HepG2 (cell line): ENCODE data around the gene SPECC1L. TPM values are rescaled to one million over a fixed set of nuclear protein-coding genes. Genes with fewer than 3 reads are reported as not detected.

Source experiments
- ARHGAP35 ChIP-seq: sonication (generic); formaldehyde crosslinking; IDR thresholded peaks from 2 replicates; pipeline ENCODE4 v1.9.0; 2022; ENCODE audit warnings: mild to moderate bottlenecking, inconsistent platforms, moderate library complexity, missing genetic modification reagents, borderline replicate concordance
- BRF2 ChIP-seq: sonication (generic); formaldehyde crosslinking; IDR thresholded peaks from 2 replicates; pipeline ENCODE4 v1.8.1; 2022; ENCODE audit warnings: mild to moderate bottlenecking, missing genetic modification reagents
- CHD4 ChIP-seq: fragments of 200-600 bp; sonication (generic); IDR thresholded peaks from 2 replicates; pipeline ENCODE4 v1.7.0; 2017; ENCODE audit warnings: mild to moderate bottlenecking, low read length, borderline replicate concordance
- CSRNP2 ChIP-seq: sonication (generic); formaldehyde crosslinking; conservative IDR thresholded peaks from 2 replicates; pipeline ENCODE4 v1.8.0; 2022; ENCODE audit warnings: low read depth, missing genetic modification reagents
- DR1 ChIP-seq: sonication (generic); formaldehyde crosslinking; IDR thresholded peaks from 2 replicates; pipeline ENCODE4 v1.8.0; 2021; ENCODE audit warnings: mild to moderate bottlenecking, missing genetic modification reagents, inconsistent platforms
- GPN1 ChIP-seq: sonication (generic); formaldehyde crosslinking; IDR thresholded peaks from 2 replicates; pipeline ENCODE4 v1.5.1; 2020; ENCODE audit warnings: missing genetic modification reagents, borderline replicate concordance
- HDAC1 ChIP-seq: sonication (generic); formaldehyde crosslinking; IDR thresholded peaks from 2 replicates; pipeline ENCODE4 v1.5.1; 2020; ENCODE audit warnings: mild to moderate bottlenecking, missing genetic modification reagents
- NFE2L1 ChIP-seq: sonication (generic); formaldehyde crosslinking; IDR thresholded peaks from 2 replicates; pipeline ENCODE4 v1.4.0; 2020; ENCODE audit warnings: missing genetic modification reagents, mild to moderate bottlenecking, borderline replicate concordance
- PAX8 ChIP-seq: sonication (generic); formaldehyde crosslinking; IDR thresholded peaks from 2 replicates; pipeline ENCODE4 v1.8.0; 2022; ENCODE audit warnings: mild to moderate bottlenecking, missing genetic modification reagents, borderline replicate concordance
- SMYD3 ChIP-seq: sonication (generic); formaldehyde crosslinking; IDR thresholded peaks from 2 replicates; pipeline ENCODE4 v1.8.1; 2023; ENCODE audit warnings: mild to moderate bottlenecking, missing genetic modification reagents
- TFAP4 ChIP-seq: sonication (generic); IDR thresholded peaks from 2 replicates; pipeline ENCODE4 v1.6.1; 2016; ENCODE audit warnings: low read depth, borderline replicate concordance
- XBP1 ChIP-seq: sonication (generic); formaldehyde crosslinking; IDR thresholded peaks from 2 replicates; pipeline ENCODE4 v1.5.0; 2020; ENCODE audit warnings: missing genetic modification reagents
- XRCC5 ChIP-seq: fragments of 200-400 bp; formaldehyde crosslinking; optimal IDR thresholded peaks from 2 replicates; pipeline ENCODE3; 2017; ENCODE audit warnings: mild to moderate bottlenecking, low read length
- ZNF12 ChIP-seq: sonication (generic); formaldehyde crosslinking; IDR thresholded peaks from 2 replicates; pipeline ENCODE4 v1.5.0; 2020; ENCODE audit warnings: missing genetic modification reagents
- ZNF3 ChIP-seq: IDR thresholded peaks from 2 replicates; pipeline ENCODE4 v1.7.0; 2017; ENCODE audit warnings: inconsistent platforms
- ZNF33B ChIP-seq: sonication (generic); formaldehyde crosslinking; IDR thresholded peaks from 2 replicates; pipeline ENCODE4 v1.5.1; 2020; ENCODE audit warnings: mild to moderate bottlenecking, missing genetic modification reagents
- ZNF382 ChIP-seq: sonication (generic); formaldehyde crosslinking; IDR thresholded peaks from 2 replicates; pipeline ENCODE4 v1.5.0; 2020; ENCODE audit warnings: missing genetic modification reagents, mild to moderate bottlenecking, borderline replicate concordance
- ZNF558 ChIP-seq: sonication (generic); formaldehyde crosslinking; IDR thresholded peaks from 2 replicates; pipeline ENCODE4 v1.9.0; 2022; ENCODE audit warnings: mild to moderate bottlenecking, missing genetic modification reagents, borderline replicate concordance
- ZNF878 ChIP-seq: sonication (generic); formaldehyde crosslinking; IDR thresholded peaks from 2 replicates; pipeline ENCODE4 v1.8.1; 2023; ENCODE audit warnings: mild to moderate bottlenecking, missing genetic modification reagents, moderate library complexity
- ZNF883 ChIP-seq: sonication (generic); formaldehyde crosslinking; IDR thresholded peaks from 2 replicates; pipeline ENCODE4 v1.5.1; 2020; ENCODE audit warnings: mild to moderate bottlenecking, missing genetic modification reagents; ENCODE audit errors: not compliant biosample characterization
- polyA plus RNA-seq, 8 experiments: library from polyadenylated mRNA; depleted of rRNA in 3 of 8; stranded (reverse) in 7 of 8; unstranded in 1 of 8; fragments of >200 nt; fragmentation: Illumina TruSeq in 4 of 8; extraction: Trizol in 4 of 8; gene quantifications; 2 replicates each; pipeline versions ENCODE4 v1.2.1 to v1.2.3, GENCODE V29; 2011 to 2016; ENCODE audit warnings: low read depth in 4 of 8, missing spikeins in 1 of 8, mixed read lengths in 1 of 8; ENCODE audit not compliant: insufficient read depth in 1 of 8
- total RNA-seq, 5 experiments: library from RNA; depleted of rRNA; stranded (reverse); fragments of >200 nt; fragmentation: Illumina TruSeq; extraction: Trizol; gene quantifications; 2 replicates each; pipeline ENCODE4 v1.2.3, GENCODE V29; 2016; ENCODE audit warnings: low read depth in 1 of 5
- TF ChIP-seq, protein P1 (sequence below), 2 experiments: sonication (generic) in 1 of 2; formaldehyde crosslinking in 1 of 2; IDR thresholded peaks; 2 replicates each; pipeline versions ENCODE4 v1.4.0 to v1.6.1; 2016 to 2020; ENCODE audit warnings: borderline replicate concordance in 1 of 2, low read depth in 1 of 2, mild to moderate bottlenecking in 1 of 2, missing genetic modification reagents in 1 of 2

SPECC1L gene
- total and polyA plus RNA-seq, 2 of the 13 experiments (the other 11 are each of a cell fraction or from before 2014, with no cell fraction given), result 14.1 to 30.3 TPM

DNA sequence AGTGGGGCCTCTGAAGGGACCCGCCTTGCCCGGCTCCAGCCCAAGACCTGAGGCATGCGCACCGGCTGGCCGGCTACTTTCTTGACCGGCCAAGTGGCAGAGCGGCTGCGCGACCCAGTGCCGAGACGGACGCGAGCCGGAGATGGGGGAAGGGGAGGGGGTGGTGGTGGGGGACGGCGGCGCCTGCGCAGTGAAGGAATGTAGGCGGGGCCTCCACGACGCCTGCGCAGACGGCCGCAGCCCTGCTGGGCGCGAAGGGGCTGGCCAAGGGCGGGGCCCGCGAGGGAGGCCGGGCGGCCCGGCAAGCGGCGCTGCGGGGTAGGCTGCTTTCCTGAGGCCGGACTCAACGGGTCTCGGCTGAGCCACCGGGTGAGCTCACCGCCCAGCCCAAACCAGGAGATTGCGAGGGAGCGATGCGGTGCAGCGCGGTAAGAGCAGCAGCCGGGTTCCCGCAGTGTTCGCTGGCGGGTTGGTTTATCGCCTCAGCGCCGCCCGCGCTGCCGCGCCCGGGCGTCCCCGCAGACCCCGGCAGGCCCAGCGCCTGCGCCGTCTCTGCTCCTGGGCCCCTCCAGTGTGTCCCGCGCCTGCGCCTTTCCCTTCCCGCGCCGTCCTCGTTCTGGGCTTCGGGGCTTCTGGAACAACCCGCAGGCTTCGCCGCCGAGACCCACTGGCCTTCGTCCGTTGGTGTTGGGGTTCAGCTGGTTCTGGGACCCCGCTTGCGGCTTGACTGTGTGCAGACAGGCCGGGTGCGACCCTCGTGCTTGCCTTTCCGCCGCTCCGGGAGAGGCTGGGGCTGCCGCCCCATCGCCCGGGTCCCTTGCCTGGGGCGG lies at the start of gene SPECC1L (continued):
- TF ChIP-seq DR1 (CRISPR knock-in tag) (no peak; the same call in 1 of the 2 replicates), ZNF382 (no peak), ARHGAP35 (peak; percentile 90), NFE2L1 (CRISPR knock-in tag) (peak; percentile 86; the same call in 1 of the 2 replicates), CSRNP2 (CRISPR knock-in tag) (no peak), XRCC5 (no peak), ZNF33B (CRISPR knock-in tag) (0 out of 2 replicates have a peak, but pooled peaks have one; percentile 30), ZNF3 (no peak), SMYD3 (0 out of 2 replicates have a peak, but pooled peaks have one; percentile 25), ZNF558 (CRISPR knock-in tag) (no peak; the same call in 1 of the 2 replicates), GPN1 (CRISPR knock-in tag) (no peak), TFAP4 (no peak), XBP1 (CRISPR knock-in tag) (no peak), ZNF883 (CRISPR knock-in tag) (peak; percentile 93), BRF2 (CRISPR knock-in tag) (no peak; the same call in 1 of the 2 replicates), PAX8 (CRISPR knock-in tag) (no peak), HDAC1 (CRISPR knock-in tag) (peak; percentile 69), ZNF878 (CRISPR knock-in tag) (no peak), ZNF12 (CRISPR knock-in tag) (no peak), CHD4 (no peak)
- TF ChIP-seq, protein P1, sequence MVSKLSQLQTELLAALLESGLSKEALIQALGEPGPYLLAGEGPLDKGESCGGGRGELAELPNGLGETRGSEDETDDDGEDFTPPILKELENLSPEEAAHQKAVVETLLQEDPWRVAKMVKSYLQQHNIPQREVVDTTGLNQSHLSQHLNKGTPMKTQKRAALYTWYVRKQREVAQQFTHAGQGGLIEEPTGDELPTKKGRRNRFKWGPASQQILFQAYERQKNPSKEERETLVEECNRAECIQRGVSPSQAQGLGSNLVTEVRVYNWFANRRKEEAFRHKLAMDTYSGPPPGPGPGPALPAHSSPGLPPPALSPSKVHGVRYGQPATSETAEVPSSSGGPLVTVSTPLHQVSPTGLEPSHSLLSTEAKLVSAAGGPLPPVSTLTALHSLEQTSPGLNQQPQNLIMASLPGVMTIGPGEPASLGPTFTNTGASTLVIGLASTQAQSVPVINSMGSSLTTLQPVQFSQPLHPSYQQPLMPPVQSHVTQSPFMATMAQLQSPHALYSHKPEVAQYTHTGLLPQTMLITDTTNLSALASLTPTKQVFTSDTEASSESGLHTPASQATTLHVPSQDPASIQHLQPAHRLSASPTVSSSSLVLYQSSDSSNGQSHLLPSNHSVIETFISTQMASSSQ (IDR thresholded peaks at IDR 0.05; ENCODE audit: low read depth), result no peak
- TF ChIP-seq, protein P1 (CRISPR knock-in tag; IDR thresholded peaks at IDR 0.05; ENCODE audit: borderline replicate concordance), result peak; percentile 47; the same call in 1 of the 2 replicates
